Neural crest cell (in vitro differentiated cells): ENCODE results near the gene EEPD1. TPM values are rescaled to one million over a fixed set of nuclear protein-coding genes. Genes with fewer than 3 reads are reported as not detected.

Experiments
- DNase-seq: peaks from one replicate; pipeline ENCODE4 v3.0.0; 2021; ENCODE audit warnings: low read depth, mixed read lengths, low spot score
- H3K27ac Mint-ChIP-seq: one replicate; pipeline ENCODE4 v1.8.0; 2021; ENCODE audit warnings: mild to moderate bottlenecking, mixed read lengths; ENCODE audit not compliant: unreplicated experiment
- H3K27me3 Mint-ChIP-seq: 2 replicates; pipeline ENCODE4 v1.8.0; 2021; ENCODE audit warnings: low read depth, mild to moderate bottlenecking, mixed read lengths
- H3K36me3 Mint-ChIP-seq: 2 replicates; pipeline ENCODE4 v1.8.0; 2021; ENCODE audit warnings: low read depth, mild to moderate bottlenecking, mixed read lengths
- H3K4me1 Mint-ChIP-seq: 2 replicates; pipeline ENCODE4 v1.8.0; 2021; ENCODE audit warnings: mixed read lengths
- H3K4me3 Mint-ChIP-seq: one replicate; pipeline ENCODE4 v1.8.0; 2021; ENCODE audit warnings: mild to moderate bottlenecking, mixed read lengths
- H3K9me3 Mint-ChIP-seq: 2 replicates; pipeline ENCODE4 v1.8.0; 2021; ENCODE audit warnings: mixed read lengths
- total RNA-seq: library from RNA; stranded (reverse); gene quantifications from 2 replicates; pipeline ENCODE4 v1.2.1, GENCODE V29; 2021
- TF ChIP-seq, protein P1 (sequence below): fragments of 200-600 bp; sonication (generic); conservative IDR thresholded peaks from 2 replicates; pipeline ENCODE4 v1.5.0; 2021; ENCODE audit warnings: antibody characterized with exemption, mild to moderate bottlenecking

Gene EEPD1
- total RNA-seq, 1 donor from 2014 or later, result 5.5 TPM

- H3K27ac Mint-ChIP-seq, result no peak overlapping the region
- H3K27me3 Mint-ChIP-seq, result no peaks in the 10 kb centered on the region
- no peaks in the 10 kb centered on the region for H3K4me1 Mint-ChIP-seq
- TF ChIP-seq, protein P1, sequence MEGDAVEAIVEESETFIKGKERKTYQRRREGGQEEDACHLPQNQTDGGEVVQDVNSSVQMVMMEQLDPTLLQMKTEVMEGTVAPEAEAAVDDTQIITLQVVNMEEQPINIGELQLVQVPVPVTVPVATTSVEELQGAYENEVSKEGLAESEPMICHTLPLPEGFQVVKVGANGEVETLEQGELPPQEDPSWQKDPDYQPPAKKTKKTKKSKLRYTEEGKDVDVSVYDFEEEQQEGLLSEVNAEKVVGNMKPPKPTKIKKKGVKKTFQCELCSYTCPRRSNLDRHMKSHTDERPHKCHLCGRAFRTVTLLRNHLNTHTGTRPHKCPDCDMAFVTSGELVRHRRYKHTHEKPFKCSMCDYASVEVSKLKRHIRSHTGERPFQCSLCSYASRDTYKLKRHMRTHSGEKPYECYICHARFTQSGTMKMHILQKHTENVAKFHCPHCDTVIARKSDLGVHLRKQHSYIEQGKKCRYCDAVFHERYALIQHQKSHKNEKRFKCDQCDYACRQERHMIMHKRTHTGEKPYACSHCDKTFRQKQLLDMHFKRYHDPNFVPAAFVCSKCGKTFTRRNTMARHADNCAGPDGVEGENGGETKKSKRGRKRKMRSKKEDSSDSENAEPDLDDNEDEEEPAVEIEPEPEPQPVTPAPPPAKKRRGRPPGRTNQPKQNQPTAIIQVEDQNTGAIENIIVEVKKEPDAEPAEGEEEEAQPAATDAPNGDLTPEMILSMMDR, result no peak
- no peak overlapping the region for H3K4me3 Mint-ChIP-seq
- H3K36me3 Mint-ChIP-seq, result no peaks in the 10 kb centered on the region
- H3K9me3 Mint-ChIP-seq, result peaks cover 6% of the 10 kb centered on the region
- DNase-seq, result no peak
Measured at GRCh38 chr7:36131499-36131898, 21.6 kb upstream of the EEPD1 start.

- Mint-ChIP-seq H3K27me3 (no peaks in the 10 kb centered on the region), H3K36me3 (no peaks in the 10 kb centered on the region), H3K4me1 (no peaks in the 10 kb centered on the region), H3K9me3 (peaks cover 6% of the 10 kb centered on the region), H3K4me3 (no peak overlapping the region), H3K27ac (no peak overlapping the region)
- TF ChIP-seq, protein P1, result no peak
- no peak for DNase-seq
Measured at GRCh38 chr7:36132012-36132411, 21.0 kb upstream of the EEPD1 start.

GRCh38 chr7:36135700-36136099 is 17.4 kb upstream of the EEPD1 start:
- Mint-ChIP-seq H3K27me3 (no peaks in the 10 kb centered on the region), H3K9me3 (peaks cover 6% of the 10 kb centered on the region), H3K27ac (no peak overlapping the region), H3K4me3 (no peak overlapping the region), H3K36me3 (no peaks in the 10 kb centered on the region), H3K4me1 (no peaks in the 10 kb centered on the region)
- TF ChIP-seq, protein P1, result no peak
- no peak for DNase-seq

GRCh38 chr7:36137258-36137657 is 15.8 kb upstream of the EEPD1 start:
- no peaks in the 10 kb centered on the region for H3K27me3 Mint-ChIP-seq
- no peaks in the 10 kb centered on the region for H3K9me3 Mint-ChIP-seq
- H3K4me1 Mint-ChIP-seq, result no peaks in the 10 kb centered on the region
- no peaks in the 10 kb centered on the region for H3K36me3 Mint-ChIP-seq
- no peak overlapping the region for H3K27ac Mint-ChIP-seq
- H3K4me3 Mint-ChIP-seq, result no peak overlapping the region
- no peak for DNase-seq
- TF ChIP-seq, protein P1, result no peak

- H3K4me1 Mint-ChIP-seq, result no peaks in the 10 kb centered on the region
- no peak for DNase-seq
- no peaks in the 10 kb centered on the region for H3K9me3 Mint-ChIP-seq
- no peak overlapping the region for H3K4me3 Mint-ChIP-seq
- no peaks in the 10 kb centered on the region for H3K27me3 Mint-ChIP-seq
- H3K27ac Mint-ChIP-seq, result no peak overlapping the region
- H3K36me3 Mint-ChIP-seq, result no peaks in the 10 kb centered on the region
- TF ChIP-seq, protein P1, result no peak
Measured at GRCh38 chr7:36137754-36138153, 15.3 kb upstream of the EEPD1 start.

DNA sequence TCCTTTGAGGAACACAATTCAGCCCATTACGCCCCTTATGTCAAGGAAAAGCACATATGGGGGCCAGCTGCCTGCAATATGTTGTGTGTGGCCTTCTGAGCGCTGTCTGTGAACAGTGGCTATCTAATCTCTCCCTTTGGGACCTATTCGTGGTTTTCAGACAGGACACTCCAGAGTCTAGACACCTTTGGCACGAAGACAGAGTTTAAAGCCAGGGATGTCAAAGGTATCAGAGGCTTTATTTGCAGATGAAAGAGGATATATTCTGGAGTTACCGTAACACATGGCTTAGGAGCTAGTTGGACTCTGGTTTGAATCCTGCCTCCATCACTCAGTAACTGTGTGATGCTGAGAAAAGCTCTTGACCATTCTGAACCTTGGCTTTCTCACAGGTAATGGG is 14.8 kb upstream of the EEPD1 start:
- H3K36me3 Mint-ChIP-seq, result no peaks in the 10 kb centered on the region
- DNase-seq, result no peak
- no peaks in the 10 kb centered on the region for H3K4me1 Mint-ChIP-seq
- H3K27me3 Mint-ChIP-seq, result no peaks in the 10 kb centered on the region
- TF ChIP-seq, protein P1, result no peak
- no peak overlapping the region for H3K4me3 Mint-ChIP-seq
- no peaks in the 10 kb centered on the region for H3K9me3 Mint-ChIP-seq
- H3K27ac Mint-ChIP-seq, result no peak overlapping the region
